K562 (cell line): Measurements from ENCODE around the gene TEP1. TPM values are rescaled to one million over a fixed set of nuclear protein-coding genes. Genes with fewer than 3 reads are reported as not detected.

Experiments used
- ATAC-seq: fragments of 200-7000 bp; cut with Tn5 transposase; 3 replicates; pipeline ENCODE4 v1.9.1; 2020; ENCODE audit warnings: moderate library complexity
- BruUV-seq: library from RNA; stranded (reverse); fragments of 400-500 nt; replicated peaks from 2 replicates; lab custom pipeline; 2021; lab: Mats Ljungman, UMichigan
- CTCF ChIA-PET: fragments of 300-600 bp; formaldehyde crosslinking; extraction: SDS; loops from one replicate; lab custom pipeline; 2021; ENCODE audit warnings: low intra/inter-chr PET ratio; lab: Yijun Ruan, JAX
- POLR2A ChIA-PET: fragments of 300-600, 350-650 bp; sonication (Branson Sonifier 250); formaldehyde crosslinking; extraction: SDS; loops from one replicate; lab custom pipeline; 2021; ENCODE audit warnings: antibody characterized with exemption, inconsistent platforms; lab: Yijun Ruan, JAX
- DNase-seq, 4 experiments: peaks; one replicate each; pipeline versions ENCODE4 v3.0.0 to v3.0.0-alpha.2; 2011 to 2018; ENCODE audit warnings: low spot score in 3 of 4, mixed read lengths in 3 of 4; ENCODE audit errors: extremely low read depth in 1 of 4
- FAIRE-seq: peaks from 2 replicates; lab custom pipeline; 2011; peaks lifted over from hg19 to GRCh38; lab: Jason Lieb, UNC
- H2AFZ ChIP-seq: 2 replicates; pipeline ENCODE4 v1.6.0; 2011; ENCODE audit warnings: low read depth, low read length, control low read depth, inconsistent platforms
- H3K27ac ChIP-seq: fragments of 200-600 bp; 3 replicates; pipeline ENCODE4 v1.8.0; 2011; ENCODE audit warnings: low read depth, mild to moderate bottlenecking, control low read depth, inconsistent platforms, low read length, moderate library complexity, mixed read lengths; ENCODE audit errors: extremely low read depth
- H3K27me3 ChIP-seq, 2 experiments: fragments of 300-600 bp in 1 of 2; 2 replicates in 1 of 2; 3 replicates in 1 of 2; pipeline versions ENCODE4 v1.6.0 to v1.8.0; 2011; ENCODE audit warnings: inconsistent platforms in 2 of 2, low read length in 2 of 2, mild to moderate bottlenecking in 1 of 2, mixed read lengths in 1 of 2, moderate library complexity in 1 of 2; ENCODE audit not compliant: control insufficient read depth in 2 of 2, insufficient read depth in 2 of 2
- H3K36me3 ChIP-seq: fragments of 300-600 bp; 3 replicates; pipeline ENCODE4 v1.8.0; 2011; ENCODE audit warnings: mild to moderate bottlenecking, low read length, inconsistent platforms; ENCODE audit not compliant: control insufficient read depth, insufficient read depth
- H3K4me1 ChIP-seq, 2 experiments: fragments of 200-600 bp in 1 of 2; replicated peaks in 1 of 2; 2 replicates in 1 of 2; 3 replicates in 1 of 2; pipeline versions ENCODE4 v1.5.1 to v1.8.0; 2011; ENCODE audit warnings: inconsistent platforms in 2 of 2, low read length in 2 of 2, mild to moderate bottlenecking in 1 of 2, mixed read lengths in 1 of 2, moderate library complexity in 1 of 2; ENCODE audit not compliant: control insufficient read depth in 2 of 2, insufficient read depth in 2 of 2
- H3K4me2 ChIP-seq: 2 replicates; pipeline ENCODE4 v1.6.1; 2011; ENCODE audit warnings: low read length, control low read depth, inconsistent platforms, mixed read lengths; ENCODE audit not compliant: insufficient read depth
- H3K4me3 ChIP-seq: fragments of 200-600 bp; sonication (generic), shearing (Covaris generic); 2 replicates; pipeline ENCODE4 v1.5.1; 2016; ENCODE audit warnings: control low read depth, inconsistent platforms
- H3K79me2 ChIP-seq: fragments of 200-600 bp; 3 replicates; pipeline ENCODE4 v1.8.0; 2011; ENCODE audit warnings: low read length, inconsistent platforms; ENCODE audit not compliant: control insufficient read depth, insufficient read depth
- H3K9ac ChIP-seq, 2 experiments: 2 replicates each; pipeline versions ENCODE4 v1.6.0 to v1.6.1; 2011; ENCODE audit warnings: low read depth in 2 of 2, low read length in 2 of 2, control low read depth in 1 of 2, inconsistent platforms in 1 of 2, mild to moderate bottlenecking in 1 of 2, mixed read lengths in 1 of 2; ENCODE audit not compliant: insufficient read depth in 1 of 2
- H3K9me1 ChIP-seq: one replicate; pipeline ENCODE4 v1.6.0; 2011; ENCODE audit warnings: inconsistent platforms, mild to moderate bottlenecking, low read length, moderate library complexity; ENCODE audit not compliant: control insufficient read depth, insufficient read depth
- H3K9me3 ChIP-seq: replicated peaks from 2 replicates; pipeline ENCODE4 v1.5.1; 2011; ENCODE audit warnings: low read depth, low read length, inconsistent platforms; ENCODE audit not compliant: control insufficient read depth, insufficient read depth
- H4K20me1 ChIP-seq: replicated peaks from 2 replicates; pipeline ENCODE4 v1.6.1; 2011; ENCODE audit warnings: low read length, inconsistent platforms, mixed read lengths; ENCODE audit not compliant: control insufficient read depth, insufficient read depth
- POLR2A ChIP-seq: fragments of 450-650 bp; conservative IDR thresholded peaks from 2 replicates; pipeline ENCODE4 v1.6.1; 2016
- SMARCC2 ChIP-seq: fragments of 450-650 bp; IDR thresholded peaks from 2 replicates; pipeline ENCODE4 v1.6.1; 2017; ENCODE audit warnings: antibody characterized with exemption, moderate library complexity, mild to moderate bottlenecking, low read depth
- TAF7 ChIP-seq: fragments of 450-650 bp; IDR thresholded peaks from 2 replicates; pipeline ENCODE4 v1.6.1; 2016; ENCODE audit warnings: missing genetic modification characterization, missing compliant biosample characterization
- ZFX ChIP-seq: sonication (generic); formaldehyde crosslinking; IDR thresholded peaks from 2 replicates; pipeline ENCODE4 v1.8.0; 2022; ENCODE audit warnings: mild to moderate bottlenecking, missing genetic modification reagents, moderate library complexity
- WGBS: fragments of 100-300 bp; shearing (Covaris generic); methylation state at CpG from one replicate; pipeline ENCODE4 v1.1.6; 2016; ENCODE audit warnings: low coverage, mixed read lengths; ENCODE audit not compliant: insufficient coverage; ENCODE audit errors: missing lambda C conversion rate; 5-methylcytosine and 5-hydroxymethylcytosine counted together
- in situ Hi-C: fragments of 300-500 bp; cut with MboI; formaldehyde crosslinking; loops from 4 replicates; pipeline ENCODE4 v1.15.0; 2018; ENCODE audit warnings: inconsistent platforms, mixed read lengths
- intact Hi-C: fragments of 100-400 bp; cut with micrococcal nuclease; formaldehyde crosslinking; loops from 2 replicates; pipeline ENCODE4 v1.14.2; 2022
- polyA plus RNA-seq, 8 experiments: library from polyadenylated mRNA; depleted of rRNA in 4 of 8; stranded (reverse) in 5 of 8; unstranded in 3 of 8; fragments of >200 nt; fragmentation: Nextera tagmentation in 2 of 8; fragmentation: Illumina TruSeq in 1 of 8; extraction: Ambion mirVana in 2 of 8; extraction: Trizol in 1 of 8; gene quantifications; 2 replicates each; pipeline versions ENCODE4 v1.2.1 to v1.2.3, GENCODE V29; 2011 to 2014; ENCODE audit warnings: inconsistent platforms in 1 of 8, missing spikeins in 1 of 8
- total RNA-seq, 7 experiments: library from RNA; depleted of rRNA in 6 of 7; stranded (reverse); fragments of >200 nt in 6 of 7; fragmentation: Illumina TruSeq in 2 of 7; extraction: Trizol in 2 of 7; gene quantifications; 2 replicates each; pipeline versions ENCODE4 v1.2.1 to v1.2.3, GENCODE V29; 2011 to 2021; ENCODE audit warnings: low replicate concordance in 1 of 7
- TF ChIP-seq, protein P1 (sequence below): fragments of 450-650 bp; IDR thresholded peaks from 2 replicates; pipeline ENCODE4 v1.6.1; 2017; ENCODE audit warnings: antibody characterized with exemption, mild to moderate bottlenecking
- TF ChIP-seq, protein P2 (sequence below): fragments of 450-650 bp; IDR thresholded peaks from 2 replicates; pipeline ENCODE4 v1.6.1; 2016; ENCODE audit warnings: mild to moderate bottlenecking, moderate library complexity

The TEP1 gene
- total and polyA plus RNA-seq, 9 of the 15 experiments (the other 6 are each of a cell fraction or from before 2014, with no cell fraction given) = 1.0 to 12.2 (median 7.1) TPM

DNA sequence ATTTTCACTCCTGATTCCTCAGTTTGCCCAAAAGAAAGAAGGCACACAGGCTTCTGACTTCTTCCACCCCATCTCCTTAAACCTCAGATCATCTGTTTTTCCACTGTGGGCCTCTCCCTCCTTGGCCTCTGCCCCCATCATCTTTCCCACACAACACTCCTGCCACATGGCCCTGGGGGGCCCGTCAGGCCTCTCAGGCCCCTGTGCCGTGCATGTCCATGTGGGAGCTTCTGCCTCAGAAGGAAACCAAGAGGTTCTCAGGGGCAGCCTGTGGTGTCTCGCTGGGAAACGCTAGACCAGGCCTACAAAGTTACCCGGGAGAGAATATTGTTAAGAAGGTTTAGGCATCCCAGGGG, 14.7 kb upstream of the TEP1 start:
- 24% methylated on average over 5 of the region's 5 CpGs for WGBS
- intact Hi-C loops (no loop called here), in situ Hi-C loops (no loop called here)
- ATAC-seq = peak; percentile 23
- CTCF ChIA-PET = no interaction called here
- Histone ChIP-seq H3K27me3 (no peaks in the 10 kb centered on the region), H3K4me3 (peak overlapping the region; percentile 33), H4K20me1 (no peaks in the 10 kb centered on the region), H3K4me1 (peaks cover 22 to 26% of the 10 kb centered on the region in 2 experiments; a peak in 4 of 5 replicates), H2AFZ (peak overlapping the region; percentile 89), H3K79me2 (no peaks in the 10 kb centered on the region; the same call in 2 of the 3 replicates), H3K4me2 (peak overlapping the region; percentile 82), H3K9ac (peak overlapping the region; percentile 63 to 75; a peak in 3 of 4 replicates), H3K9me3 (no peaks in the 10 kb centered on the region), H3K27ac (peak overlapping the region; percentile 82), H3K36me3 (no peaks in the 10 kb centered on the region), H3K9me1 (no peaks in the 10 kb centered on the region)
- no peak for FAIRE-seq
- POLR2A ChIA-PET = no interaction called here
- TF ChIP-seq ZFX (CRISPR knock-in tag) (peak; percentile 64), SMARCC2 (no peak), TAF7 (no peak), POLR2A (no peak)
- TF ChIP-seq, protein P1, sequence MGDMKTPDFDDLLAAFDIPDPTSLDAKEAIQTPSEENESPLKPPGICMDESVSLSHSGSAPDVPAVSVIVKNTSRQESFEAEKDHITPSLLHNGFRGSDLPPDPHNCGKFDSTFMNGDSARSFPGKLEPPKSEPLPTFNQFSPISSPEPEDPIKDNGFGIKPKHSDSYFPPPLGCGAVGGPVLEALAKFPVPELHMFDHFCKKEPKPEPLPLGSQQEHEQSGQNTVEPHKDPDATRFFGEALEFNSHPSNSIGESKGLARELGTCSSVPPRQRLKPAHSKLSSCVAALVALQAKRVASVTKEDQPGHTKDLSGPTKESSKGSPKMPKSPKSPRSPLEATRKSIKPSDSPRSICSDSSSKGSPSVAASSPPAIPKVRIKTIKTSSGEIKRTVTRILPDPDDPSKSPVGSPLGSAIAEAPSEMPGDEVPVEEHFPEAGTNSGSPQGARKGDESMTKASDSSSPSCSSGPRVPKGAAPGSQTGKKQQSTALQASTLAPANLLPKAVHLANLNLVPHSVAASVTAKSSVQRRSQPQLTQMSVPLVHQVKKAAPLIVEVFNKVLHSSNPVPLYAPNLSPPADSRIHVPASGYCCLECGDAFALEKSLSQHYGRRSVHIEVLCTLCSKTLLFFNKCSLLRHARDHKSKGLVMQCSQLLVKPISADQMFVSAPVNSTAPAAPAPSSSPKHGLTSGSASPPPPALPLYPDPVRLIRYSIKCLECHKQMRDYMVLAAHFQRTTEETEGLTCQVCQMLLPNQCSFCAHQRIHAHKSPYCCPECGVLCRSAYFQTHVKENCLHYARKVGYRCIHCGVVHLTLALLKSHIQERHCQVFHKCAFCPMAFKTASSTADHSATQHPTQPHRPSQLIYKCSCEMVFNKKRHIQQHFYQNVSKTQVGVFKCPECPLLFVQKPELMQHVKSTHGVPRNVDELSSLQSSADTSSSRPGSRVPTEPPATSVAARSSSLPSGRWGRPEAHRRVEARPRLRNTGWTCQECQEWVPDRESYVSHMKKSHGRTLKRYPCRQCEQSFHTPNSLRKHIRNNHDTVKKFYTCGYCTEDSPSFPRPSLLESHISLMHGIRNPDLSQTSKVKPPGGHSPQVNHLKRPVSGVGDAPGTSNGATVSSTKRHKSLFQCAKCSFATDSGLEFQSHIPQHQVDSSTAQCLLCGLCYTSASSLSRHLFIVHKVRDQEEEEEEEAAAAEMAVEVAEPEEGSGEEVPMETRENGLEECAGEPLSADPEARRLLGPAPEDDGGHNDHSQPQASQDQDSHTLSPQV = 0 out of 2 replicates have a peak, but pooled peaks have one; percentile 21
- TF ChIP-seq, protein P2, sequence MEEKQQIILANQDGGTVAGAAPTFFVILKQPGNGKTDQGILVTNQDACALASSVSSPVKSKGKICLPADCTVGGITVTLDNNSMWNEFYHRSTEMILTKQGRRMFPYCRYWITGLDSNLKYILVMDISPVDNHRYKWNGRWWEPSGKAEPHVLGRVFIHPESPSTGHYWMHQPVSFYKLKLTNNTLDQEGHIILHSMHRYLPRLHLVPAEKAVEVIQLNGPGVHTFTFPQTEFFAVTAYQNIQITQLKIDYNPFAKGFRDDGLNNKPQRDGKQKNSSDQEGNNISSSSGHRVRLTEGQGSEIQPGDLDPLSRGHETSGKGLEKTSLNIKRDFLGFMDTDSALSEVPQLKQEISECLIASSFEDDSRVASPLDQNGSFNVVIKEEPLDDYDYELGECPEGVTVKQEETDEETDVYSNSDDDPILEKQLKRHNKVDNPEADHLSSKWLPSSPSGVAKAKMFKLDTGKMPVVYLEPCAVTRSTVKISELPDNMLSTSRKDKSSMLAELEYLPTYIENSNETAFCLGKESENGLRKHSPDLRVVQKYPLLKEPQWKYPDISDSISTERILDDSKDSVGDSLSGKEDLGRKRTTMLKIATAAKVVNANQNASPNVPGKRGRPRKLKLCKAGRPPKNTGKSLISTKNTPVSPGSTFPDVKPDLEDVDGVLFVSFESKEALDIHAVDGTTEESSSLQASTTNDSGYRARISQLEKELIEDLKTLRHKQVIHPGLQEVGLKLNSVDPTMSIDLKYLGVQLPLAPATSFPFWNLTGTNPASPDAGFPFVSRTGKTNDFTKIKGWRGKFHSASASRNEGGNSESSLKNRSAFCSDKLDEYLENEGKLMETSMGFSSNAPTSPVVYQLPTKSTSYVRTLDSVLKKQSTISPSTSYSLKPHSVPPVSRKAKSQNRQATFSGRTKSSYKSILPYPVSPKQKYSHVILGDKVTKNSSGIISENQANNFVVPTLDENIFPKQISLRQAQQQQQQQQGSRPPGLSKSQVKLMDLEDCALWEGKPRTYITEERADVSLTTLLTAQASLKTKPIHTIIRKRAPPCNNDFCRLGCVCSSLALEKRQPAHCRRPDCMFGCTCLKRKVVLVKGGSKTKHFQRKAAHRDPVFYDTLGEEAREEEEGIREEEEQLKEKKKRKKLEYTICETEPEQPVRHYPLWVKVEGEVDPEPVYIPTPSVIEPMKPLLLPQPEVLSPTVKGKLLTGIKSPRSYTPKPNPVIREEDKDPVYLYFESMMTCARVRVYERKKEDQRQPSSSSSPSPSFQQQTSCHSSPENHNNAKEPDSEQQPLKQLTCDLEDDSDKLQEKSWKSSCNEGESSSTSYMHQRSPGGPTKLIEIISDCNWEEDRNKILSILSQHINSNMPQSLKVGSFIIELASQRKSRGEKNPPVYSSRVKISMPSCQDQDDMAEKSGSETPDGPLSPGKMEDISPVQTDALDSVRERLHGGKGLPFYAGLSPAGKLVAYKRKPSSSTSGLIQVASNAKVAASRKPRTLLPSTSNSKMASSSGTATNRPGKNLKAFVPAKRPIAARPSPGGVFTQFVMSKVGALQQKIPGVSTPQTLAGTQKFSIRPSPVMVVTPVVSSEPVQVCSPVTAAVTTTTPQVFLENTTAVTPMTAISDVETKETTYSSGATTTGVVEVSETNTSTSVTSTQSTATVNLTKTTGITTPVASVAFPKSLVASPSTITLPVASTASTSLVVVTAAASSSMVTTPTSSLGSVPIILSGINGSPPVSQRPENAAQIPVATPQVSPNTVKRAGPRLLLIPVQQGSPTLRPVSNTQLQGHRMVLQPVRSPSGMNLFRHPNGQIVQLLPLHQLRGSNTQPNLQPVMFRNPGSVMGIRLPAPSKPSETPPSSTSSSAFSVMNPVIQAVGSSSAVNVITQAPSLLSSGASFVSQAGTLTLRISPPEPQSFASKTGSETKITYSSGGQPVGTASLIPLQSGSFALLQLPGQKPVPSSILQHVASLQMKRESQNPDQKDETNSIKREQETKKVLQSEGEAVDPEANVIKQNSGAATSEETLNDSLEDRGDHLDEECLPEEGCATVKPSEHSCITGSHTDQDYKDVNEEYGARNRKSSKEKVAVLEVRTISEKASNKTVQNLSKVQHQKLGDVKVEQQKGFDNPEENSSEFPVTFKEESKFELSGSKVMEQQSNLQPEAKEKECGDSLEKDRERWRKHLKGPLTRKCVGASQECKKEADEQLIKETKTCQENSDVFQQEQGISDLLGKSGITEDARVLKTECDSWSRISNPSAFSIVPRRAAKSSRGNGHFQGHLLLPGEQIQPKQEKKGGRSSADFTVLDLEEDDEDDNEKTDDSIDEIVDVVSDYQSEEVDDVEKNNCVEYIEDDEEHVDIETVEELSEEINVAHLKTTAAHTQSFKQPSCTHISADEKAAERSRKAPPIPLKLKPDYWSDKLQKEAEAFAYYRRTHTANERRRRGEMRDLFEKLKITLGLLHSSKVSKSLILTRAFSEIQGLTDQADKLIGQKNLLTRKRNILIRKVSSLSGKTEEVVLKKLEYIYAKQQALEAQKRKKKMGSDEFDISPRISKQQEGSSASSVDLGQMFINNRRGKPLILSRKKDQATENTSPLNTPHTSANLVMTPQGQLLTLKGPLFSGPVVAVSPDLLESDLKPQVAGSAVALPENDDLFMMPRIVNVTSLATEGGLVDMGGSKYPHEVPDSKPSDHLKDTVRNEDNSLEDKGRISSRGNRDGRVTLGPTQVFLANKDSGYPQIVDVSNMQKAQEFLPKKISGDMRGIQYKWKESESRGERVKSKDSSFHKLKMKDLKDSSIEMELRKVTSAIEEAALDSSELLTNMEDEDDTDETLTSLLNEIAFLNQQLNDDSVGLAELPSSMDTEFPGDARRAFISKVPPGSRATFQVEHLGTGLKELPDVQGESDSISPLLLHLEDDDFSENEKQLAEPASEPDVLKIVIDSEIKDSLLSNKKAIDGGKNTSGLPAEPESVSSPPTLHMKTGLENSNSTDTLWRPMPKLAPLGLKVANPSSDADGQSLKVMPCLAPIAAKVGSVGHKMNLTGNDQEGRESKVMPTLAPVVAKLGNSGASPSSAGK = peak; percentile 29; the same call in 1 of the 2 replicates
- no peak for DNase-seq
- no TSS peak for BruUV-seq
